ENCODE measurements around the gene NRIP3. TPM values are rescaled to one million over a fixed set of nuclear protein-coding genes. Genes with fewer than 3 reads are reported as not detected.

Gene NRIP3
- total and polyA plus RNA-seq, 12 donors = 0.13 to 1.9 (median 1.1) TPM; not detected in 1

GRCh38 chr11:9039863-9040262, 36.1 kb upstream of the NRIP3 start:
- Histone ChIP-seq H3K27ac (no peak overlapping the region), H3K4me1 (peaks cover 0 to 13% (median 0%) of the 10 kb centered on the region in 9 donors), H3K36me3 (no peaks in the 10 kb centered on the region), H3K27me3 (peaks cover 0 to 5% (median 0%) of the 10 kb centered on the region in 7 donors), H3K4me3 (no peak overlapping the region), H3K9me3 (no peaks in the 10 kb centered on the region)
- DNase-seq = no peak
- ATAC-seq = no peak
- no peak for TF ChIP-seq CTCF (IDR thresholded peaks at IDR 0.05)
- intact Hi-C loops (cut with DNase I) = no loop called here
- 96 to 98% methylated on average over 19 of the region's 19 CpGs for WGBS, 2 donors

GRCh38 chr11:9039198-9039597, 35.4 kb upstream of the NRIP3 start:
- H3K9me3 ChIP-seq = no peaks in the 10 kb centered on the region
- intact Hi-C loops (cut with DNase I) = no loop called here
- peak overlapping the region in 1 of 10 donors; percentile 65 for H3K27ac ChIP-seq

GRCh38 chr11:9038541-9038940, 34.7 kb upstream of the NRIP3 start:
- no peak for DNase-seq
- no peak for TF ChIP-seq CTCF (IDR thresholded peaks at IDR 0.05)
- Histone ChIP-seq H3K36me3 (no peaks in the 10 kb centered on the region), H3K4me1 (peaks cover 0 to 13% (median 0%) of the 10 kb centered on the region in 9 donors), H3K4me3 (no peak overlapping the region), H3K9me3 (no peaks in the 10 kb centered on the region), H3K27ac (peak overlapping the region in 1 of 10 donors; percentile 65), H3K27me3 (peaks cover 0 to 5% (median 0%) of the 10 kb centered on the region in 7 donors)
- 96% methylated on average over 3 of the region's 3 CpGs for WGBS, 2 donors
- ATAC-seq = peak in 2 of 8 donors; percentile 39 to 49
- intact Hi-C loops (cut with DNase I) = no loop called here

More at GRCh38 chr11:9039198-9039597, 35.4 kb upstream of the NRIP3 start:
- TF ChIP-seq CTCF (IDR thresholded peaks at IDR 0.05) = no peak
- H3K4me1 ChIP-seq = peaks cover 0 to 13% (median 0%) of the 10 kb centered on the region in 9 donors
- no peaks in the 10 kb centered on the region for H3K36me3 ChIP-seq
- ATAC-seq = no peak
- no peak for DNase-seq
- peaks cover 0 to 5% (median 0%) of the 10 kb centered on the region in 7 donors for H3K27me3 ChIP-seq
- H3K4me3 ChIP-seq = no peak overlapping the region
- 93 to 96% methylated on average over 9 of the region's 9 CpGs for WGBS, 2 donors

GRCh38 chr11:9037963-9038362, 34.2 kb upstream of the NRIP3 start:
- Histone ChIP-seq H3K9me3 (no peaks in the 10 kb centered on the region), H3K4me3 (no peak overlapping the region), H3K27ac (peak overlapping the region in 1 of 10 donors; percentile 58), H3K36me3 (no peaks in the 10 kb centered on the region), H3K27me3 (peaks cover 0 to 5% (median 0%) of the 10 kb centered on the region in 7 donors), H3K4me1 (peaks cover 0 to 13% (median 0%) of the 10 kb centered on the region in 9 donors)
- WGBS, 2 donors = 85 to 92% methylated on average over 1 of the region's 1 CpG
- no peak for TF ChIP-seq CTCF (IDR thresholded peaks at IDR 0.05)
- intact Hi-C loops (cut with DNase I) = no loop called here
- no peak for DNase-seq
- no peak for ATAC-seq
